ENCODE measurements around the gene SLC4A1.

SLC4A1 gene

GRCh38 chr17:44258811-44259351, 9.1 kb downstream of the SLC4A1 start:
- no peaks in the 10 kb centered on the region for H3K9me3 ChIP-seq (ENCODE audit: control insufficient read depth, low read length)
- no peak overlapping the region for H3K27ac ChIP-seq (ENCODE audit: insufficient read depth, low read length, poor library complexity, severe bottlenecking)
- H3K4me3 ChIP-seq (ENCODE audit: insufficient read depth, low read depth, low read length, poor library complexity, severe bottlenecking): no peak overlapping the region
- H3K27me3 ChIP-seq (replicated peaks; ENCODE audit: control insufficient read depth, insufficient read depth, low read length, poor library complexity, severe bottlenecking): no peaks in the 10 kb centered on the region
- no peaks in the 10 kb centered on the region for H3K36me3 ChIP-seq (ENCODE audit: control insufficient read depth, insufficient read depth, low read length)
- no peak for DNase-seq
- no peaks in the 10 kb centered on the region for H3K4me1 ChIP-seq (ENCODE audit: control insufficient read depth, insufficient read depth, low read length, poor library complexity, severe bottlenecking)

GRCh38 chr17:44257815-44258760, 9.8 kb downstream of the SLC4A1 start:
- H3K36me3 ChIP-seq (ENCODE audit: control insufficient read depth, insufficient read depth, low read length): no peaks in the 10 kb centered on the region
- no peaks in the 10 kb centered on the region for H3K27me3 ChIP-seq (replicated peaks; ENCODE audit: control insufficient read depth, insufficient read depth, low read length, poor library complexity, severe bottlenecking)
- H3K4me1 ChIP-seq (ENCODE audit: control insufficient read depth, insufficient read depth, low read length, poor library complexity, severe bottlenecking): no peaks in the 10 kb centered on the region
- H3K4me3 ChIP-seq (ENCODE audit: insufficient read depth, low read depth, low read length, poor library complexity, severe bottlenecking): no peak overlapping the region
- no peaks in the 10 kb centered on the region for H3K9me3 ChIP-seq (ENCODE audit: control insufficient read depth, low read length)
- H3K27ac ChIP-seq (ENCODE audit: insufficient read depth, low read length, poor library complexity, severe bottlenecking): no peak overlapping the region
- DNase-seq: no peak

- no peak for DNase-seq
- Histone ChIP-seq H3K27me3 (replicated peaks; ENCODE audit: control insufficient read depth, insufficient read depth, low read length, poor library complexity, severe bottlenecking) (no peaks in the 10 kb centered on the region), H3K36me3 (ENCODE audit: control insufficient read depth, insufficient read depth, low read length) (no peaks in the 10 kb centered on the region), H3K4me3 (ENCODE audit: insufficient read depth, low read depth, low read length, poor library complexity, severe bottlenecking) (no peak overlapping the region), H3K27ac (ENCODE audit: insufficient read depth, low read length, poor library complexity, severe bottlenecking) (no peak overlapping the region), H3K9me3 (ENCODE audit: control insufficient read depth, low read length) (no peaks in the 10 kb centered on the region), H3K4me1 (ENCODE audit: control insufficient read depth, insufficient read depth, low read length, poor library complexity, severe bottlenecking) (no peaks in the 10 kb centered on the region)
Observed at GRCh38 chr17:44256671-44257070, 11.3 kb downstream of the SLC4A1 start.

- no peaks in the 10 kb centered on the region for H3K9me3 ChIP-seq (ENCODE audit: control insufficient read depth, low read length)
- DNase-seq: no peak
Observed at GRCh38 chr17:44255915-44256314, 12.0 kb downstream of the SLC4A1 start.

GRCh38 chr17:44254361-44255095, 13.4 kb downstream of the SLC4A1 start:
- no peaks in the 10 kb centered on the region for H3K36me3 ChIP-seq (ENCODE audit: control insufficient read depth, insufficient read depth, low read length)
- DNase-seq: no peak
- no peak overlapping the region for H3K4me3 ChIP-seq (ENCODE audit: insufficient read depth, low read depth, low read length, poor library complexity, severe bottlenecking)

More at GRCh38 chr17:44255915-44256314, 12.0 kb downstream of the SLC4A1 start:
- Histone ChIP-seq H3K27ac (ENCODE audit: insufficient read depth, low read length, poor library complexity, severe bottlenecking) (no peak overlapping the region), H3K27me3 (replicated peaks; ENCODE audit: control insufficient read depth, insufficient read depth, low read length, poor library complexity, severe bottlenecking) (no peaks in the 10 kb centered on the region), H3K4me1 (ENCODE audit: control insufficient read depth, insufficient read depth, low read length, poor library complexity, severe bottlenecking) (no peaks in the 10 kb centered on the region), H3K4me3 (ENCODE audit: insufficient read depth, low read depth, low read length, poor library complexity, severe bottlenecking) (no peak overlapping the region), H3K36me3 (ENCODE audit: control insufficient read depth, insufficient read depth, low read length) (no peaks in the 10 kb centered on the region)

GRCh38 chr17:44253006-44253405, 14.9 kb downstream of the SLC4A1 start:
- Histone ChIP-seq H3K4me1 (ENCODE audit: control insufficient read depth, insufficient read depth, low read length, poor library complexity, severe bottlenecking) (no peaks in the 10 kb centered on the region), H3K27ac (ENCODE audit: insufficient read depth, low read length, poor library complexity, severe bottlenecking) (no peak overlapping the region), H3K36me3 (ENCODE audit: control insufficient read depth, insufficient read depth, low read length) (no peaks in the 10 kb centered on the region), H3K4me3 (ENCODE audit: insufficient read depth, low read depth, low read length, poor library complexity, severe bottlenecking) (no peak overlapping the region), H3K27me3 (replicated peaks; ENCODE audit: control insufficient read depth, insufficient read depth, low read length, poor library complexity, severe bottlenecking) (no peaks in the 10 kb centered on the region), H3K9me3 (ENCODE audit: control insufficient read depth, low read length) (no peaks in the 10 kb centered on the region)
- no peak for DNase-seq

More at GRCh38 chr17:44254361-44255095, 13.4 kb downstream of the SLC4A1 start:
- H3K4me1 ChIP-seq (ENCODE audit: control insufficient read depth, insufficient read depth, low read length, poor library complexity, severe bottlenecking): no peaks in the 10 kb centered on the region
- no peaks in the 10 kb centered on the region for H3K27me3 ChIP-seq (replicated peaks; ENCODE audit: control insufficient read depth, insufficient read depth, low read length, poor library complexity, severe bottlenecking)
- no peaks in the 10 kb centered on the region for H3K9me3 ChIP-seq (ENCODE audit: control insufficient read depth, low read length)
- H3K27ac ChIP-seq (ENCODE audit: insufficient read depth, low read length, poor library complexity, severe bottlenecking): no peak overlapping the region

GRCh38 chr17:44251062-44251461, 16.9 kb downstream of the SLC4A1 start:
- Histone ChIP-seq H3K4me3 (ENCODE audit: insufficient read depth, low read depth, low read length, poor library complexity, severe bottlenecking) (no peak overlapping the region), H3K36me3 (ENCODE audit: control insufficient read depth, insufficient read depth, low read length) (no peaks in the 10 kb centered on the region), H3K27ac (ENCODE audit: insufficient read depth, low read length, poor library complexity, severe bottlenecking) (no peak overlapping the region), H3K27me3 (replicated peaks; ENCODE audit: control insufficient read depth, insufficient read depth, low read length, poor library complexity, severe bottlenecking) (no peaks in the 10 kb centered on the region), H3K4me1 (ENCODE audit: control insufficient read depth, insufficient read depth, low read length, poor library complexity, severe bottlenecking) (peaks cover 7% of the 10 kb centered on the region), H3K9me3 (ENCODE audit: control insufficient read depth, low read length) (no peaks in the 10 kb centered on the region)
- no peak for DNase-seq

GRCh38 chr17:44249501-44250246, 18.3 kb downstream of the SLC4A1 start:
- Histone ChIP-seq H3K9me3 (ENCODE audit: control insufficient read depth, low read length) (no peaks in the 10 kb centered on the region), H3K36me3 (ENCODE audit: control insufficient read depth, insufficient read depth, low read length) (no peaks in the 10 kb centered on the region), H3K27ac (ENCODE audit: insufficient read depth, low read length, poor library complexity, severe bottlenecking) (no peak overlapping the region), H3K4me3 (ENCODE audit: insufficient read depth, low read depth, low read length, poor library complexity, severe bottlenecking) (no peak overlapping the region), H3K4me1 (ENCODE audit: control insufficient read depth, insufficient read depth, low read length, poor library complexity, severe bottlenecking) (peaks cover 12% of the 10 kb centered on the region), H3K27me3 (replicated peaks; ENCODE audit: control insufficient read depth, insufficient read depth, low read length, poor library complexity, severe bottlenecking) (no peaks in the 10 kb centered on the region)
- no peak for DNase-seq

GRCh38 chr17:44247876-44248736, 19.8 kb downstream of the SLC4A1 start:
- H3K9me3 ChIP-seq (ENCODE audit: control insufficient read depth, low read length): no peaks in the 10 kb centered on the region
- no peaks in the 10 kb centered on the region for H3K36me3 ChIP-seq (ENCODE audit: control insufficient read depth, insufficient read depth, low read length)
- peaks cover 12% of the 10 kb centered on the region for H3K4me1 ChIP-seq (ENCODE audit: control insufficient read depth, insufficient read depth, low read length, poor library complexity, severe bottlenecking)
- H3K27ac ChIP-seq (ENCODE audit: insufficient read depth, low read length, poor library complexity, severe bottlenecking): no peak overlapping the region
- DNase-seq: no peak
- H3K4me3 ChIP-seq (ENCODE audit: insufficient read depth, low read depth, low read length, poor library complexity, severe bottlenecking): no peak overlapping the region
- no peaks in the 10 kb centered on the region for H3K27me3 ChIP-seq (replicated peaks; ENCODE audit: control insufficient read depth, insufficient read depth, low read length, poor library complexity, severe bottlenecking)

Measured in effector memory CD4-positive, alpha-beta T cell (primary cell).